SK-N-DZ (cell line): ENCODE measurements around the gene MS4A1. TPM values are rescaled to one million over a fixed set of nuclear protein-coding genes. Genes with fewer than 3 reads are reported as not detected.
"Not testable (repeated sequence)": the region's sequence is repeated elsewhere in the genome, so short reads cannot be mapped to it uniquely, and the experiment has no call there.

ENCODE experiments used
- DNase-seq: peaks from one replicate; pipeline ENCODE4 v3.0.0-alpha.2; 2015; ENCODE audit warnings: low spot score
- polyA plus RNA-seq, 2 experiments: library from polyadenylated mRNA; depleted of rRNA; stranded (reverse); fragments of >200 nt; gene quantifications; 2 replicates each; pipeline ENCODE4 v1.2.3, GENCODE V29; 2014

MS4A1 gene
- polyA plus RNA-seq (2014; cell fraction: cytosol; rRNA removed), result not detected in 2 replicates
- polyA plus RNA-seq (2014; cell fraction: nucleus; rRNA removed), result not detected in 2 replicates

- DNase-seq, result no peak
Measured at GRCh38 chr11:60455531-60456042, at the start of gene MS4A1. Gene MS4A1 (plus strand): TSS chr11:60455847. CDS start chr11:60462375, 6,528 bp downstream.

- no peak for DNase-seq
Measured at GRCh38 chr11:60420015-60420414, 35.6 kb upstream of the MS4A1 start.

GRCh38 chr11:60422609-60423008 is 33.0 kb upstream of the MS4A1 start:
- DNase-seq, result no peak

GRCh38 chr11:60428517-60428916 is 27.1 kb upstream of the MS4A1 start:
- DNase-seq, result no peak

GRCh38 chr11:60429272-60429671 is 26.4 kb upstream of the MS4A1 start, which contains the start of gene MS4A5:
Gene MS4A5 (plus strand): TSS chr11:60429572. CDS start chr11:60429675, 103 bp downstream.
- DNase-seq, result no peak

GRCh38 chr11:60431251-60431650 is 24.4 kb upstream of the MS4A1 start:
- no peak for DNase-seq

- DNase-seq, result no peak
Measured at GRCh38 chr11:60433401-60433800, 22.2 kb upstream of the MS4A1 start.

GRCh38 chr11:60447070-60447469 is 8.6 kb upstream of the MS4A1 start:
- no peak for DNase-seq

GRCh38 chr11:60447846-60448245 is 7.8 kb upstream of the MS4A1 start:
- no peak for DNase-seq

- not testable (repeated sequence) for DNase-seq
Measured at GRCh38 chr11:60451185-60451584, 4.5 kb upstream of the MS4A1 start.

- no peak for DNase-seq
Measured at GRCh38 chr11:60454212-60454611, 1.4 kb upstream of the MS4A1 start.

- DNase-seq, result no peak
Measured at GRCh38 chr11:60457576-60457975, 1.9 kb downstream of the MS4A1 start.

- no peak for DNase-seq
Measured at GRCh38 chr11:60459345-60459744, 3.7 kb downstream of the MS4A1 start.

GRCh38 chr11:60468829-60469228 is 13.2 kb downstream of the MS4A1 start:
- DNase-seq, result no peak

GRCh38 chr11:60469723-60470122 is 14.1 kb downstream of the MS4A1 start:
- DNase-seq, result no peak

GRCh38 chr11:60477035-60477445 is 21.4 kb downstream of the MS4A1 start:
- no peak for DNase-seq

GRCh38 chr11:60482361-60482760 is 26.7 kb downstream of the MS4A1 start:
- DNase-seq, result no peak

- peak; percentile 2 for DNase-seq
Measured at GRCh38 chr11:60485987-60486386, 30.3 kb downstream of the MS4A1 start.

- no peak for DNase-seq
Measured at GRCh38 chr11:60492488-60493009, 36.9 kb downstream of the MS4A1 start, which contains the start of gene MS4A12. Gene MS4A12 (plus strand): TSS chr11:60492778. CDS start chr11:60497319, 4,541 bp downstream.

- no peak for DNase-seq
Measured at GRCh38 chr11:60493454-60493853, 37.8 kb downstream of the MS4A1 start.

- no peak for DNase-seq
Measured at GRCh38 chr11:60498399-60498798, 42.8 kb downstream of the MS4A1 start.

GRCh38 chr11:60498853-60499252 is 43.2 kb downstream of the MS4A1 start:
- DNase-seq, result no peak

GRCh38 chr11:60500276-60500910 is 44.7 kb downstream of the MS4A1 start:
- no peak for DNase-seq
